K562 (cell line): Measurements from ENCODE around the gene ABL1. TPM values are rescaled to one million over a fixed set of nuclear protein-coding genes. Genes with fewer than 3 reads are reported as not detected.

Experiments
- ATAC-seq: fragments of 200-7000 bp; cut with Tn5 transposase; 3 replicates; pipeline ENCODE4 v1.9.1; 2020; ENCODE audit warnings: moderate library complexity
- BruUV-seq: library from RNA; stranded (reverse); fragments of 400-500 nt; replicated peaks from 2 replicates; lab custom pipeline; 2021; lab: Mats Ljungman, UMichigan
- CTCF ChIA-PET: fragments of 300-600 bp; formaldehyde crosslinking; extraction: SDS; loops from one replicate; lab custom pipeline; 2021; ENCODE audit warnings: low intra/inter-chr PET ratio; lab: Yijun Ruan, JAX
- POLR2A ChIA-PET: fragments of 300-600, 350-650 bp; sonication (Branson Sonifier 250); formaldehyde crosslinking; extraction: SDS; loops from one replicate; lab custom pipeline; 2021; ENCODE audit warnings: antibody characterized with exemption, inconsistent platforms; lab: Yijun Ruan, JAX
- DNase-seq, 4 experiments: peaks; one replicate each; pipeline versions ENCODE4 v3.0.0 to v3.0.0-alpha.2; 2011 to 2018; ENCODE audit warnings: low spot score in 3 of 4, mixed read lengths in 3 of 4; ENCODE audit errors: extremely low read depth in 1 of 4
- FAIRE-seq: peaks from 2 replicates; lab custom pipeline; 2011; peaks lifted over from hg19 to GRCh38; lab: Jason Lieb, UNC
- H2AFZ ChIP-seq: 2 replicates; pipeline ENCODE4 v1.6.0; 2011; ENCODE audit warnings: low read depth, low read length, control low read depth, inconsistent platforms
- H3K27ac ChIP-seq: fragments of 200-600 bp; 3 replicates; pipeline ENCODE4 v1.8.0; 2011; ENCODE audit warnings: low read depth, mild to moderate bottlenecking, control low read depth, inconsistent platforms, low read length, moderate library complexity, mixed read lengths; ENCODE audit errors: extremely low read depth
- H3K27me3 ChIP-seq, 2 experiments: fragments of 300-600 bp in 1 of 2; 2 replicates in 1 of 2; 3 replicates in 1 of 2; pipeline versions ENCODE4 v1.6.0 to v1.8.0; 2011; ENCODE audit warnings: inconsistent platforms in 2 of 2, low read length in 2 of 2, mild to moderate bottlenecking in 1 of 2, mixed read lengths in 1 of 2, moderate library complexity in 1 of 2; ENCODE audit not compliant: control insufficient read depth in 2 of 2, insufficient read depth in 2 of 2
- H3K36me3 ChIP-seq: fragments of 300-600 bp; 3 replicates; pipeline ENCODE4 v1.8.0; 2011; ENCODE audit warnings: mild to moderate bottlenecking, low read length, inconsistent platforms; ENCODE audit not compliant: control insufficient read depth, insufficient read depth
- H3K4me1 ChIP-seq, 2 experiments: fragments of 200-600 bp in 1 of 2; replicated peaks in 1 of 2; 2 replicates in 1 of 2; 3 replicates in 1 of 2; pipeline versions ENCODE4 v1.5.1 to v1.8.0; 2011; ENCODE audit warnings: inconsistent platforms in 2 of 2, low read length in 2 of 2, mild to moderate bottlenecking in 1 of 2, mixed read lengths in 1 of 2, moderate library complexity in 1 of 2; ENCODE audit not compliant: control insufficient read depth in 2 of 2, insufficient read depth in 2 of 2
- H3K4me2 ChIP-seq: 2 replicates; pipeline ENCODE4 v1.6.1; 2011; ENCODE audit warnings: low read length, control low read depth, inconsistent platforms, mixed read lengths; ENCODE audit not compliant: insufficient read depth
- H3K4me3 ChIP-seq: fragments of 200-600 bp; sonication (generic), shearing (Covaris generic); 2 replicates; pipeline ENCODE4 v1.5.1; 2016; ENCODE audit warnings: control low read depth, inconsistent platforms
- H3K79me2 ChIP-seq: fragments of 200-600 bp; 3 replicates; pipeline ENCODE4 v1.8.0; 2011; ENCODE audit warnings: low read length, inconsistent platforms; ENCODE audit not compliant: control insufficient read depth, insufficient read depth
- H3K9ac ChIP-seq, 2 experiments: 2 replicates each; pipeline versions ENCODE4 v1.6.0 to v1.6.1; 2011; ENCODE audit warnings: low read depth in 2 of 2, low read length in 2 of 2, control low read depth in 1 of 2, inconsistent platforms in 1 of 2, mild to moderate bottlenecking in 1 of 2, mixed read lengths in 1 of 2; ENCODE audit not compliant: insufficient read depth in 1 of 2
- H3K9me1 ChIP-seq: one replicate; pipeline ENCODE4 v1.6.0; 2011; ENCODE audit warnings: inconsistent platforms, mild to moderate bottlenecking, low read length, moderate library complexity; ENCODE audit not compliant: control insufficient read depth, insufficient read depth
- H3K9me3 ChIP-seq: replicated peaks from 2 replicates; pipeline ENCODE4 v1.5.1; 2011; ENCODE audit warnings: low read depth, low read length, inconsistent platforms; ENCODE audit not compliant: control insufficient read depth, insufficient read depth
- H4K20me1 ChIP-seq: replicated peaks from 2 replicates; pipeline ENCODE4 v1.6.1; 2011; ENCODE audit warnings: low read length, inconsistent platforms, mixed read lengths; ENCODE audit not compliant: control insufficient read depth, insufficient read depth
- ATF1 ChIP-seq, 2 experiments: fragments of 450-650 bp in 1 of 2; IDR thresholded peaks; 2 replicates each; pipeline ENCODE4 v1.6.1; 2016; ENCODE audit warnings: missing compliant biosample characterization in 1 of 2, missing genetic modification characterization in 1 of 2
- CREB1 ChIP-seq, 2 experiments: sonication (generic) in 1 of 2; formaldehyde crosslinking in 1 of 2; IDR thresholded peaks; 2 replicates each; pipeline versions ENCODE4 v1.6.1 to v1.8.0; 2012 to 2022; ENCODE audit warnings: inconsistent platforms in 1 of 2, mild to moderate bottlenecking in 1 of 2, missing genetic modification reagents in 1 of 2, moderate library complexity in 1 of 2
- E2F3 ChIP-seq: fragments of 250-450 bp; sonication (Bioruptor Pico); IDR thresholded peaks from 2 replicates; pipeline ENCODE4 v1.4.0; 2020; ENCODE audit warnings: mild to moderate bottlenecking
- ETV6 ChIP-seq, 3 experiments: fragments of 150-350 bp in 1 of 3; sonication (generic) in 1 of 3; formaldehyde crosslinking in 1 of 3; IDR thresholded peaks; 2 replicates each; pipeline versions ENCODE4 v1.6.1 to v1.8.0; 2014 to 2022; ENCODE audit warnings: borderline replicate concordance in 2 of 3, low read depth in 2 of 3, antibody characterized with exemption in 1 of 3, low read length in 1 of 3, mild to moderate bottlenecking in 1 of 3, missing genetic modification reagents in 1 of 3
- HDGF ChIP-seq: fragments of 450-650 bp; IDR thresholded peaks from 2 replicates; pipeline ENCODE4 v1.6.1; 2016
- MEIS2 ChIP-seq: fragments of 450-650 bp; IDR thresholded peaks from 2 replicates; pipeline ENCODE4 v1.6.1; 2014; ENCODE audit warnings: mild to moderate bottlenecking; ENCODE audit not compliant: partially characterized antibody
- NFXL1 ChIP-seq: fragments of 450-650 bp; formaldehyde crosslinking; IDR thresholded peaks from 2 replicates; pipeline ENCODE4 v1.4.0; 2021; ENCODE audit warnings: mild to moderate bottlenecking
- SETDB1 ChIP-seq: IDR thresholded peaks from one replicate; pipeline ENCODE4 v1.6.1; 2012; ENCODE audit warnings: low read length, control low read depth, inconsistent platforms
- SMC3 ChIP-seq: conservative IDR thresholded peaks from 2 replicates; pipeline ENCODE4 v1.6.1; 2011; ENCODE audit warnings: low read depth, low read length, improper control_type of control experiment; ENCODE audit not compliant: insufficient read depth
- TARDBP ChIP-seq: fragments of 450-650 bp; IDR thresholded peaks from 2 replicates; pipeline ENCODE4 v1.6.1; 2016
- TCF7L2 ChIP-seq: fragments of 150-350 bp; IDR thresholded peaks from 2 replicates; pipeline ENCODE4 v1.6.1; 2016; ENCODE audit warnings: low read depth, mild to moderate bottlenecking, low read length, moderate library complexity
- ZNF121 ChIP-seq: sonication (generic); formaldehyde crosslinking; conservative IDR thresholded peaks from 2 replicates; pipeline ENCODE4 v1.8.0; 2022; ENCODE audit warnings: missing genetic modification reagents
- ZNF140 ChIP-seq: fragments of 250-450 bp; sonication (Bioruptor Pico); IDR thresholded peaks from 2 replicates; pipeline ENCODE4 v1.8.0; 2021; ENCODE audit warnings: moderate library complexity, mild to moderate bottlenecking, inconsistent platforms
- ZNF57 ChIP-seq: fragments of 450-650 bp; formaldehyde crosslinking; IDR thresholded peaks from 2 replicates; pipeline ENCODE4 v1.4.0; 2020; ENCODE audit warnings: mild to moderate bottlenecking, moderate library complexity
- WGBS: fragments of 100-300 bp; shearing (Covaris generic); methylation state at CpG from one replicate; pipeline ENCODE4 v1.1.6; 2016; ENCODE audit warnings: low coverage, mixed read lengths; ENCODE audit not compliant: insufficient coverage; ENCODE audit errors: missing lambda C conversion rate; 5-methylcytosine and 5-hydroxymethylcytosine counted together
- in situ Hi-C: fragments of 300-500 bp; cut with MboI; formaldehyde crosslinking; loops from 4 replicates; pipeline ENCODE4 v1.15.0; 2018; ENCODE audit warnings: inconsistent platforms, mixed read lengths
- intact Hi-C: fragments of 100-400 bp; cut with micrococcal nuclease; formaldehyde crosslinking; loops from 2 replicates; pipeline ENCODE4 v1.14.2; 2022
- polyA plus RNA-seq, 8 experiments: library from polyadenylated mRNA; depleted of rRNA in 4 of 8; stranded (reverse) in 5 of 8; unstranded in 3 of 8; fragments of >200 nt; fragmentation: Nextera tagmentation in 2 of 8; fragmentation: Illumina TruSeq in 1 of 8; extraction: Ambion mirVana in 2 of 8; extraction: Trizol in 1 of 8; gene quantifications; 2 replicates each; pipeline versions ENCODE4 v1.2.1 to v1.2.3, GENCODE V29; 2011 to 2014; ENCODE audit warnings: inconsistent platforms in 1 of 8, missing spikeins in 1 of 8
- total RNA-seq, 7 experiments: library from RNA; depleted of rRNA in 6 of 7; stranded (reverse); fragments of >200 nt in 6 of 7; fragmentation: Illumina TruSeq in 2 of 7; extraction: Trizol in 2 of 7; gene quantifications; 2 replicates each; pipeline versions ENCODE4 v1.2.1 to v1.2.3, GENCODE V29; 2011 to 2021; ENCODE audit warnings: low replicate concordance in 1 of 7
- TF ChIP-seq, protein P1 (sequence below): sonication (generic); formaldehyde crosslinking; IDR thresholded peaks from 2 replicates; pipeline ENCODE4 v1.8.1; 2023; ENCODE audit warnings: missing genetic modification reagents, mild to moderate bottlenecking, borderline replicate concordance
- TF ChIP-seq, protein P2 (sequence below): fragments of 250-450 bp; sonication (Bioruptor Pico); IDR thresholded peaks from 2 replicates; pipeline ENCODE4 v1.8.0; 2022; ENCODE audit warnings: moderate library complexity, mild to moderate bottlenecking, inconsistent platforms

The ABL1 gene
- total and polyA plus RNA-seq, 9 of the 15 experiments (the other 6 are each of a cell fraction or from before 2014, with no cell fraction given): 1.5 to 130 (median 37.8) TPM

DNA sequence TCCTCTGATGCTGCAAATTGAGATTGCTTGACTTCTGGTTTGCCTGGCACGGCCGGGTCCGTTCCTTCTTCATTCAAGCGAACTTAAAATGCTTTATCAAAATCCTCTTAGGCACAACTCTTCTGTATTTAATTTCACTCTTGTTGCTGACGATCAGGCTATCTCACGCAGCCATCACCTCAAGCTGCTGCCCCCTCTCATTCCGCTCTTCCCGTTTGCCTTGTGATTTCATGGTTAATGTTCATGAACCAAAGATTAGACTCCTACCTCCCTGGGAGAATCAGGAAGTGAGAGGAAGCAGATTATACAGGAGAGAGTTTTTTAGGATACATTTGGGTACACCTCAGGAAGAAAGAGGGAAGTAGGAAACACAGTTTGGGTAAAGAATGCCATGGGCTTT, 38.9 kb downstream of the ABL1 start:
- intact Hi-C loops (no loop called here), in situ Hi-C loops (loop anchor here (5.0 kb wide), 1 partner anchor 123 kb away; no protein-coding TSS in a partner anchor)
- H3K27me3 ChIP-seq: no peaks in the 10 kb centered on the region
- BruUV-seq: no TSS peak
- no peak overlapping the region for H3K4me2 ChIP-seq
- H3K9me3 ChIP-seq: no peaks in the 10 kb centered on the region
- CTCF ChIA-PET: interaction anchor here (13.1 kb wide), 1 partner anchor 173 kb away, joined by 201 read pairs; no protein-coding TSS in a partner anchor
- no peak overlapping the region for H3K27ac ChIP-seq
- no peak for FAIRE-seq
- H4K20me1 ChIP-seq: peaks cover 35% of the 10 kb centered on the region
- H3K4me1 ChIP-seq: no peaks in the 10 kb centered on the region
- DNase-seq: peak in 2 of 4 experiments; percentile 53 to 55
- 79% methylated on average over 8 of the region's 8 CpGs for WGBS
- POLR2A ChIA-PET: interaction anchor here (0.6 to 15.4 kb wide), 4 partner anchors 11 to 191 kb away, joined by 3 to 220 read pairs (median 4); no protein-coding TSS in a partner anchor
- H2AFZ ChIP-seq: no peak overlapping the region
- H3K36me3 ChIP-seq: peaks cover 71% of the 10 kb centered on the region
- no peak for TF ChIP-seq ZNF57
- no peak for TF ChIP-seq ETV6 (IDR thresholded peaks at IDR 0.05; ENCODE audit: borderline replicate concordance in 1 of 2, low read depth in 2 of 2, low read length in 1 of 2)
- no peak for TF ChIP-seq ETV6 (CRISPR knock-in tag; IDR thresholded peaks at IDR 0.05; ENCODE audit: borderline replicate concordance)
- TF ChIP-seq ZNF121: no peak
- no peak for TF ChIP-seq NFXL1 (CRISPR knock-in tag)
- TF ChIP-seq MEIS2: no peak
- TF ChIP-seq HDGF: no peak
- no peak for TF ChIP-seq E2F3 (CRISPR knock-in tag)
- TF ChIP-seq TARDBP: no peak
- TF ChIP-seq SETDB1: no peak
- TF ChIP-seq CREB1 (IDR thresholded peaks at IDR 0.05): no peak
- TF ChIP-seq CREB1 (CRISPR knock-in tag; IDR thresholded peaks at IDR 0.05): no peak
- no peak for TF ChIP-seq ZNF140 (CRISPR knock-in tag)
- no peak for TF ChIP-seq TCF7L2
- TF ChIP-seq, protein P1, sequence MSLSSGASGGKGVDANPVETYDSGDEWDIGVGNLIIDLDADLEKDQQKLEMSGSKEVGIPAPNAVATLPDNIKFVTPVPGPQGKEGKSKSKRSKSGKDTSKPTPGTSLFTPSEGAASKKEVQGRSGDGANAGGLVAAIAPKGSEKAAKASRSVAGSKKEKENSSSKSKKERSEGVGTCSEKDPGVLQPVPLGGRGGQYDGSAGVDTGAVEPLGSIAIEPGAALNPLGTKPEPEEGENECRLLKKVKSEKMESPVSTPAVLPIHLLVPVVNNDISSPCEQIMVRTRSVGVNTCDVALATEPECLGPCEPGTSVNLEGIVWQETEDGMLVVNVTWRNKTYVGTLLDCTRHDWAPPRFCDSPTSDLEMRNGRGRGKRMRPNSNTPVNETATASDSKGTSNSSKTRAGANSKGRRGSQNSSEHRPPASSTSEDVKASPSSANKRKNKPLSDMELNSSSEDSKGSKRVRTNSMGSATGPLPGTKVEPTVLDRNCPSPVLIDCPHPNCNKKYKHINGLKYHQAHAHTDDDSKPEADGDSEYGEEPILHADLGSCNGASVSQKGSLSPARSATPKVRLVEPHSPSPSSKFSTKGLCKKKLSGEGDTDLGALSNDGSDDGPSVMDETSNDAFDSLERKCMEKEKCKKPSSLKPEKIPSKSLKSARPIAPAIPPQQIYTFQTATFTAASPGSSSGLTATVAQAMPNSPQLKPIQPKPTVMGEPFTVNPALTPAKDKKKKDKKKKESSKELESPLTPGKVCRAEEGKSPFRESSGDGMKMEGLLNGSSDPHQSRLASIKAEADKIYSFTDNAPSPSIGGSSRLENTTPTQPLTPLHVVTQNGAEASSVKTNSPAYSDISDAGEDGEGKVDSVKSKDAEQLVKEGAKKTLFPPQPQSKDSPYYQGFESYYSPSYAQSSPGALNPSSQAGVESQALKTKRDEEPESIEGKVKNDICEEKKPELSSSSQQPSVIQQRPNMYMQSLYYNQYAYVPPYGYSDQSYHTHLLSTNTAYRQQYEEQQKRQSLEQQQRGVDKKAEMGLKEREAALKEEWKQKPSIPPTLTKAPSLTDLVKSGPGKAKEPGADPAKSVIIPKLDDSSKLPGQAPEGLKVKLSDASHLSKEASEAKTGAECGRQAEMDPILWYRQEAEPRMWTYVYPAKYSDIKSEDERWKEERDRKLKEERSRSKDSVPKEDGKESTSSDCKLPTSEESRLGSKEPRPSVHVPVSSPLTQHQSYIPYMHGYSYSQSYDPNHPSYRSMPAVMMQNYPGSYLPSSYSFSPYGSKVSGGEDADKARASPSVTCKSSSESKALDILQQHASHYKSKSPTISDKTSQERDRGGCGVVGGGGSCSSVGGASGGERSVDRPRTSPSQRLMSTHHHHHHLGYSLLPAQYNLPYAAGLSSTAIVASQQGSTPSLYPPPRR (CRISPR knock-in tag): no peak
- TF ChIP-seq SMC3: no peak
- TF ChIP-seq, protein P2, sequence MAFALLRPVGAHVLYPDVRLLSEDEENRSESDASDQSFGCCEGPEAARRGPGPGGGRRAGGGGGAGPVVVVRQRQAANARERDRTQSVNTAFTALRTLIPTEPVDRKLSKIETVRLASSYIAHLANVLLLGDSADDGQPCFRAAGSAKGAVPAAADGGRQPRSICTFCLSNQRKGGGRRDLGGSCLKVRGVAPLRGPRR (CRISPR knock-in tag): no peak
- no peak for TF ChIP-seq ATF1 (CRISPR knock-in tag; IDR thresholded peaks at IDR 0.05)
- TF ChIP-seq ATF1 (tag; IDR thresholded peaks at IDR 0.05): no peak
- H3K79me2 ChIP-seq: no peaks in the 10 kb centered on the region
- ATAC-seq: no peak
- peaks cover 3% of the 10 kb centered on the region for H3K9me1 ChIP-seq
- H3K4me3 ChIP-seq: no peak overlapping the region
- no peak overlapping the region for H3K9ac ChIP-seq
